ENCODE data around the gene MAMDC2. TPM values are rescaled to one million over a fixed set of nuclear protein-coding genes. Genes with fewer than 3 reads are reported as not detected.

Gene MAMDC2
- total and polyA plus RNA-seq, 2 of the 4 experiments (the other 2 are of a cell fraction) = 5.0 to 5.2 TPM

- Histone ChIP-seq H3K4me3 (ENCODE audit: insufficient read depth, low read depth, low read length) (no peak overlapping the region), H3K4ac (ENCODE audit: low read depth, low read length) (no peak overlapping the region), H3K4me2 (ENCODE audit: low read depth, low read length) (no peak overlapping the region), H3K9me1 (ENCODE audit: insufficient read depth, low read length) (no peaks in the 10 kb centered on the region), H2BK20ac (ENCODE audit: low read depth, low read length) (no peak overlapping the region), H3K9me3 (ENCODE audit: control insufficient read depth, insufficient read depth, low read length) (no peaks in the 10 kb centered on the region), H4K8ac (ENCODE audit: low read depth in 2 of 2, low read length in 2 of 2) (no peak overlapping the region), H2AK9ac (replicated peaks; ENCODE audit: low read depth, low read length, poor library complexity) (no peak overlapping the region), H3K79me1 (ENCODE audit: low read depth in 1 of 2, low read length in 2 of 2) (no peaks in the 10 kb centered on the region), H2BK120ac (ENCODE audit: low read depth, low read length) (no peak overlapping the region), H4K5ac (ENCODE audit: low read depth, low read length) (no peak overlapping the region), H3K9ac (ENCODE audit: low read depth, low read length) (no peak overlapping the region), H3K18ac (ENCODE audit: low read depth, low read length) (no peak overlapping the region), H3K4me1 (ENCODE audit: control insufficient read depth, insufficient read depth, low read length) (peaks cover 15% of the 10 kb centered on the region), H2AK5ac (ENCODE audit: low read depth, low read length) (no peak overlapping the region), H2AFZ (replicated peaks; ENCODE audit: low read length, poor library complexity) (no peak overlapping the region), H2BK5ac (ENCODE audit: low read depth, low read length, poor library complexity, severe bottlenecking) (no peak overlapping the region), H3K36me3 (ENCODE audit: control insufficient read depth, insufficient read depth, low read length) (no peaks in the 10 kb centered on the region), H4K91ac (ENCODE audit: insufficient read depth, low read depth, low read length) (no peak overlapping the region), H3K14ac (replicated peaks; ENCODE audit: low read depth, low read length) (no peak overlapping the region), H2BK15ac (ENCODE audit: low read depth, low read length) (no peak overlapping the region), H3K27ac (ENCODE audit: insufficient read depth, low read length) (no peak overlapping the region), H3K27me3 (ENCODE audit: control insufficient read depth, insufficient read depth, low read length) (no peaks in the 10 kb centered on the region), H3K23ac (ENCODE audit: low read depth, low read length) (no peak overlapping the region), H4K20me1 (ENCODE audit: insufficient read depth, low read length) (no peaks in the 10 kb centered on the region; the same call in 1 of the 2 replicates), H3K56ac (ENCODE audit: extremely low read depth, insufficient read depth, low read length) (no peak overlapping the region)
- no CpG with 5 or more reads among the region's 2 CpGs for WGBS, 2 experiments (ENCODE audit: extremely low coverage in 2 of 2, insufficient read length in 1 of 2)
- no TSS peak for BruUV-seq (replicated peaks)
- in situ Hi-C loops (cut with MboI; ENCODE audit: low sequenced_read_pairs) (no loop called here), intact Hi-C loops (cut with micrococcal nuclease) (no loop called here), dilution Hi-C loops (cut with HindIII; ENCODE audit: low sequenced_read_pairs, unreplicated experiment) (no loop called here)
- ChIA-PET POLR2A (ENCODE audit: unreplicated experiment) (no interaction called here), CTCF (no interaction called here)
- DNase-seq = no peak
- ATAC-seq (ENCODE audit: low read depth) = no peak
- TF ChIP-seq FOS (IDR thresholded peaks at IDR 0.05; ENCODE audit: low read depth, low read length) = no peak
- no peak for TF ChIP-seq POLR2A (IDR thresholded peaks at IDR 0.05; ENCODE audit: low read depth, low read length)
- no peak for TF ChIP-seq MAFK (IDR thresholded peaks at IDR 0.05; ENCODE audit: low read depth, low read length)
- no peak for TF ChIP-seq RAD21 (IDR thresholded peaks at IDR 0.05; ENCODE audit: low read length)
- no peak for TF ChIP-seq CHD1 (IDR thresholded peaks at IDR 0.05; ENCODE audit: low read depth, low read length)
- TF ChIP-seq BHLHE40 (IDR thresholded peaks at IDR 0.05; ENCODE audit: low read depth, low read length) = no peak
- TF ChIP-seq SMC3 (IDR thresholded peaks at IDR 0.05; ENCODE audit: low read depth, low read length) = no peak
- no peak for TF ChIP-seq NFE2L2 (IDR thresholded peaks at IDR 0.05; ENCODE audit: low read depth, low read length)
- no peak for TF ChIP-seq MXI1 (IDR thresholded peaks at IDR 0.05; ENCODE audit: borderline replicate concordance, low read depth, low read length)
- no peak for TF ChIP-seq USF2 (IDR thresholded peaks at IDR 0.05; ENCODE audit: low read depth, low read length)
- no peak for TF ChIP-seq RCOR1 (IDR thresholded peaks at IDR 0.05; ENCODE audit: insufficient replicate concordance, low read length)
- TF ChIP-seq ELK1 (IDR thresholded peaks at IDR 0.05; ENCODE audit: borderline replicate concordance, low read depth, low read length) = no peak
- no peak for TF ChIP-seq CEBPB (IDR thresholded peaks at IDR 0.05; ENCODE audit: low read depth, low read length)
- no peak for TF ChIP-seq RFX5 (IDR thresholded peaks at IDR 0.05; ENCODE audit: low read depth, low read length)
- TF ChIP-seq CTCF (conservative IDR thresholded peaks at IDR 0.05; ENCODE audit: low read depth, low read length) = no peak
- TF ChIP-seq MAZ (IDR thresholded peaks at IDR 0.05; ENCODE audit: borderline replicate concordance, low read depth, low read length) = no peak
Measured at GRCh38 chr9:70007831-70008230, 35.8 kb upstream of the MAMDC2 start.

Measured in IMR-90 (cell line).